Tibial nerve (tissue), 4 donors: ENCODE data around the gene PSMA3. TPM values are rescaled to one million over a fixed set of nuclear protein-coding genes. Genes with fewer than 3 reads are reported as not detected.

ENCODE experiments used
- DNase-seq, 2 donors: peaks; one replicate each; pipeline ENCODE4 v3.0.0-alpha.2; 2019; ENCODE audit warnings: low spot score in 2 of 2
- H3K27ac ChIP-seq, 4 donors: fragments of 200-600 bp; sonication (generic) in 3 of 4; one replicate each; pipeline ENCODE4 v1.5.1; 2017 to 2019; ENCODE audit warnings: mild to moderate bottlenecking in 1 of 4
- H3K27me3 ChIP-seq, 2 donors: fragments of 200-600 bp; sonication (generic) in 1 of 2; one replicate each; pipeline versions ENCODE4 v1.5.1 to v1.6.0; 2017 to 2019
- H3K36me3 ChIP-seq, 3 donors: fragments of 200-600 bp; sonication (generic); one replicate each; pipeline ENCODE4 v1.5.1; 2018 to 2019
- H3K4me1 ChIP-seq, 4 donors: fragments of 200-600 bp; sonication (generic) in 3 of 4; one replicate each; pipeline ENCODE4 v1.5.1; 2017 to 2019
- H3K4me3 ChIP-seq, 4 donors: fragments of 200-600 bp; sonication (generic) in 3 of 4; one replicate each; pipeline ENCODE4 v1.5.1; 2017 to 2019; ENCODE audit warnings: mild to moderate bottlenecking in 1 of 4, moderate library complexity in 1 of 4
- H3K9me3 ChIP-seq, 4 donors: fragments of 200-600 bp; sonication (generic) in 3 of 4; one replicate each; pipeline ENCODE4 v1.5.1; 2017 to 2019
- EP300 ChIP-seq, 2 donors: sonication (generic); formaldehyde crosslinking; IDR thresholded peaks; one replicate each; pipeline ENCODE4 v1.6.1; 2017; ENCODE audit warnings: antibody characterized with exemption in 2 of 2, mild to moderate bottlenecking in 1 of 2
- POLR2A ChIP-seq, 2 donors: fragments of 450-650 bp; IDR thresholded peaks; one replicate each; pipeline ENCODE4 v1.6.1; 2017; ENCODE audit warnings: antibody characterized with exemption in 2 of 2, mild to moderate bottlenecking in 2 of 2, moderate library complexity in 2 of 2
- WGBS, 2 donors: methylation state at CpG; one replicate each; pipeline ENCODE4 v1.1.5; 2018; 5-methylcytosine and 5-hydroxymethylcytosine counted together
- total RNA-seq, 4 donors: library from RNA; depleted of rRNA; stranded (reverse); fragments of >200 nt; gene quantifications; one replicate each; pipeline ENCODE4 v1.1.0, GENCODE V29; 2016
- TF ChIP-seq, protein P1 (sequence below), 5 experiments: fragments of 200-600 bp in 3 of 5; fragments of 450-650 bp in 2 of 5; sonication (generic) in 3 of 5; IDR thresholded peaks; one replicate each; pipeline ENCODE4 v1.5.1; 2016 to 2019; ENCODE audit warnings: antibody characterized with exemption in 5 of 5, mild to moderate bottlenecking in 3 of 5, moderate library complexity in 2 of 5

Gene PSMA3
- total RNA-seq, 4 donors from 2014 or later: 82.8 to 99.0 (median 87.0) TPM

DNA sequence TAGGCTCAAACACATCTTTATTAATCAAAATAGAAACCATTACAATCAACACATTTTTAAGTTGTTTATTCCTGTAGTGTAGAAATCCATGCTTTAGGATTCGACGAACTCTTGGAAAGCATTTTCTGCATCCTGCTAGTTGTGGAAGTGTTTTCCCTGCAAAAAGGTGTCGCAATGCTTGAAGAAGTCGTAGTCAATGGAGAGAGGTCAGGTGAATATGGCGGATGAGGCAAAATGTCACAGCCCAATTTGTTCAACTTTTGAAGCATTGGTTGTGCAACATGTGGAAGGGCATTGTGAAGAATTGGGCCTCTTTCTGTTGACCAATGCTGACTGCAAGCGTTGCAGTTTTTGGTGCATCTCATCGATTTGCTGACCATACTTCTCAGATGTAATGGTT is 49.6 kb downstream of the PSMA3 start:
- no peaks in the 10 kb centered on the region for H3K9me3 ChIP-seq
- TF ChIP-seq, protein P1, sequence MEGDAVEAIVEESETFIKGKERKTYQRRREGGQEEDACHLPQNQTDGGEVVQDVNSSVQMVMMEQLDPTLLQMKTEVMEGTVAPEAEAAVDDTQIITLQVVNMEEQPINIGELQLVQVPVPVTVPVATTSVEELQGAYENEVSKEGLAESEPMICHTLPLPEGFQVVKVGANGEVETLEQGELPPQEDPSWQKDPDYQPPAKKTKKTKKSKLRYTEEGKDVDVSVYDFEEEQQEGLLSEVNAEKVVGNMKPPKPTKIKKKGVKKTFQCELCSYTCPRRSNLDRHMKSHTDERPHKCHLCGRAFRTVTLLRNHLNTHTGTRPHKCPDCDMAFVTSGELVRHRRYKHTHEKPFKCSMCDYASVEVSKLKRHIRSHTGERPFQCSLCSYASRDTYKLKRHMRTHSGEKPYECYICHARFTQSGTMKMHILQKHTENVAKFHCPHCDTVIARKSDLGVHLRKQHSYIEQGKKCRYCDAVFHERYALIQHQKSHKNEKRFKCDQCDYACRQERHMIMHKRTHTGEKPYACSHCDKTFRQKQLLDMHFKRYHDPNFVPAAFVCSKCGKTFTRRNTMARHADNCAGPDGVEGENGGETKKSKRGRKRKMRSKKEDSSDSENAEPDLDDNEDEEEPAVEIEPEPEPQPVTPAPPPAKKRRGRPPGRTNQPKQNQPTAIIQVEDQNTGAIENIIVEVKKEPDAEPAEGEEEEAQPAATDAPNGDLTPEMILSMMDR (IDR thresholded peaks at IDR 0.05): no peak
- no peak for TF ChIP-seq POLR2A (IDR thresholded peaks at IDR 0.05)
- TF ChIP-seq EP300 (IDR thresholded peaks at IDR 0.05): no peak
- no peak overlapping the region for H3K4me3 ChIP-seq
- H3K27me3 ChIP-seq: no peaks in the 10 kb centered on the region
- H3K36me3 ChIP-seq: peaks cover 0 to 62% (median 0%) of the 10 kb centered on the region in 3 donors
- no peak for DNase-seq
- H3K4me1 ChIP-seq: peaks cover 0 to 61% (median 15%) of the 10 kb centered on the region in 4 donors
- 96 to 98% methylated on average over 7 of the region's 7 CpGs for WGBS, 2 donors
- H3K27ac ChIP-seq: no peak overlapping the region

DNA sequence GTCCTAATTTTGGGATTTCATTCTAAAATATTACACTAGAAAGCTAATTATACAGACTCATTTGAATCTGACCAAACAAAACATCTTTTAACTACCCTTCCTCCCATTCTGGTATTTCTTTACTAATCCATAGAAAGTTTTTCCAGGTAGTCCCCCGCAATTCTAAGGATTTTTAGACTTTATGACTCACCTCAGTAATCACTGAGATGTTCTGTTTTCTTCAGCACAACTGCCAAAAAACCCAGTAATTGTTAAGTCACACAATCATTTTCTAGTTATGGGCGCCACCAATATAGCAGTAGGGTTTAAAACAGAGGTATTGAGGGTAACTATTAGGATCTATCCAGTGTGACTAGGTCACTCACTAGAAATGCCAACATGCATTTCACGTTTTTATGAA is 52.1 kb downstream of the PSMA3 start:
- peaks cover 0 to 66% (median 19%) of the 10 kb centered on the region in 4 donors for H3K4me1 ChIP-seq
- peaks cover 0 to 36% (median 0%) of the 10 kb centered on the region in 3 donors for H3K36me3 ChIP-seq
- WGBS, 2 donors: 5 to 12% methylated on average over 3 of the region's 3 CpGs
- no peak for DNase-seq
- no peaks in the 10 kb centered on the region for H3K9me3 ChIP-seq
- peak overlapping the region; percentile 45 to 89 (median 77) for H3K4me3 ChIP-seq
- H3K27me3 ChIP-seq: no peaks in the 10 kb centered on the region
- peak overlapping the region in 3 of 4 donors; percentile 90 to 98 (median 94) for H3K27ac ChIP-seq
- TF ChIP-seq POLR2A (IDR thresholded peaks at IDR 0.05): no peak
- no peak for TF ChIP-seq EP300 (IDR thresholded peaks at IDR 0.05)
- TF ChIP-seq, protein P1 (IDR thresholded peaks at IDR 0.05): no peak

DNA sequence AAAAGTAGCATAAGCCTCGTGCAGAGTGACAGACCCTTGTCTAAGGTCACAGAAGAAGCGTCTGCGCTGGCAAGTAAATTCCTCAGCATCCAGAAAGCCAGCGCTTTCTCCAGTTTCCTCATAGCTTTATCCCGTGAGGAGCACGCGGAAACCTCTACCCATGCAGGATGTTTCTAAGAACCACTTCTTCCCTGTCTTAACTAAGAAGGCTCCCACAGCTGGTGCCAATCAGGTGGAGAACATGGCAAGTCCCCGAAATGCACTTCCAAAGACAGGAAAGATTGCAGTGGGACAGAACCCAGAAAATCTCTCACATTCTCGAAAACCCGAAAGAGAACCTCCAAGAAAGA is 52.7 kb downstream of the PSMA3 start:
- peak overlapping the region; percentile 74 to 98 (median 92) for H3K27ac ChIP-seq
- H3K36me3 ChIP-seq: peaks cover 0 to 34% (median 0%) of the 10 kb centered on the region in 3 donors
- peaks cover 0 to 61% (median 19%) of the 10 kb centered on the region in 4 donors for H3K4me1 ChIP-seq
- DNase-seq: peak in 1 of 2 donors; percentile 57
- H3K9me3 ChIP-seq: no peaks in the 10 kb centered on the region
- no peaks in the 10 kb centered on the region for H3K27me3 ChIP-seq
- WGBS, 2 donors: 0% methylated on average over 10 of the region's 10 CpGs
- TF ChIP-seq EP300 (IDR thresholded peaks at IDR 0.05) (no peak), POLR2A (IDR thresholded peaks at IDR 0.05) (no peak)
- TF ChIP-seq, protein P1 (IDR thresholded peaks at IDR 0.05): no peak
- H3K4me3 ChIP-seq: peak overlapping the region; percentile 45 to 89 (median 77)

DNA sequence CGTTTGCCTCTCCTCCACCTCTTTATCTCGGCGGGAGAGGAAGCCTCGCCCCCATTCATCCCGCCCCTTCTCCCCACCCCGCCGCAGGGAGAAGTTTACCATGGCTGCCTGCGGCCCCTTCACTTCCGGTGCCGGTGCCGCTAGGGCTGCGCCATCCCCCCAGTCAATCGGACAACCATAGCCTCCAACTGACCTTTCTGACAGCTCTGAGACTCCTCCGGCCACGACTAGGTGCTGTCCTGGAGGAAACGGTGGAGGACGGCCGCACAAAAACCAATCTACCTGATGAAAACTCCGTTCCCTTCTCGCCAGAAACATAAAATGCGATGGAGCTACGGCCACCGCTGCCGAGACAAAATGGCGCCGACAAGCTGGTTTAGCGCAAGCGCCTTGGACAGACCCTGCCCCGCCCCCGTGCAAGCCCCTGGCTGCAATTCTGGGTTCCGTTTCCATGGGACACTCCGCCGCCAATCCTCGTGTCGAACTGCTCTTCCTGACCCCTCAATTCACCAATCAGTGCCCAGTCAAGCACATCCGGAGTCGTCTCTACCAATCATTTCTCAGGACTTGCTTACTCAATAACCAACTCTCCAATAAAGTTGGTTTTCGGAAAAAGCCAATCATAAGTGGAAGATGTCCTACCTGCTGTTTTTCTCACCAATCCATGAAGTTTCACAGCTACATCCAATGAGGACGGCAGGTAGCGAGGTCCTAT is 53.3 kb downstream of the PSMA3 start:
- peaks cover 0 to 61% (median 17%) of the 10 kb centered on the region in 4 donors for H3K4me1 ChIP-seq

More for the DNA sequence above, 53.3 kb downstream of the PSMA3 start:
- peaks cover 0 to 32% (median 0%) of the 10 kb centered on the region in 3 donors for H3K36me3 ChIP-seq
- H3K4me3 ChIP-seq: peak overlapping the region; percentile 87 to 97 (median 90)
- peak; percentile 96 to 97 for DNase-seq
- WGBS, 2 donors: 1% methylated on average over 36 to 38 of the region's 40 CpGs
- no peaks in the 10 kb centered on the region for H3K27me3 ChIP-seq
- TF ChIP-seq POLR2A (IDR thresholded peaks at IDR 0.05) (peak; percentile 44 to 59), EP300 (IDR thresholded peaks at IDR 0.05) (peak; percentile 74 to 89)
- TF ChIP-seq, protein P1 (IDR thresholded peaks at IDR 0.05): peak in 2 of 5 experiments; percentile 77 to 81
- peak overlapping the region; percentile 89 to 98 (median 96) for H3K27ac ChIP-seq
- no peaks in the 10 kb centered on the region for H3K9me3 ChIP-seq
